Lower leg skin (tissue), 3 donors: ENCODE measurements around the gene ABCB9.

Source experiments
- CTCF ChIP-seq, 3 donors: fragments of 450-650 bp; IDR thresholded peaks; one replicate each; pipeline ENCODE4 v1.5.1; 2016; ENCODE audit warnings: antibody characterized with exemption in 3 of 3, mild to moderate bottlenecking in 3 of 3, moderate library complexity in 2 of 3
- POLR2A ChIP-seq, 2 donors: fragments of 450-650 bp; IDR thresholded peaks; one replicate each; pipeline ENCODE4 v1.6.1; 2016 to 2017; ENCODE audit warnings: antibody characterized with exemption in 2 of 2, mild to moderate bottlenecking in 1 of 2, moderate library complexity in 1 of 2

GRCh38 chr12:122960193-122960569 is 6.1 kb downstream of the ABCB9 start:
- TF ChIP-seq CTCF (IDR thresholded peaks at IDR 0.05) (no peak), POLR2A (IDR thresholded peaks at IDR 0.05) (no peak)
